AG04449 (cell line): ENCODE results near the gene TENM3.

ENCODE experiments used
- CTCF ChIA-PET: fragments of 350-600 bp; formaldehyde crosslinking; extraction: SDS; loops from one replicate; lab custom pipeline; 2021; ENCODE audit warnings: antibody characterized with exemption; lab: Yijun Ruan, JAX
- POLR2A ChIA-PET: fragments of 400-600, 350-600 bp; formaldehyde crosslinking; extraction: SDS; loops from one replicate; lab custom pipeline; 2020; ENCODE audit warnings: antibody characterized with exemption, inconsistent platforms; lab: Yijun Ruan, JAX
- DNase-seq: peaks from one replicate; pipeline ENCODE4 v3.0.0-alpha.2; 2010; ENCODE audit warnings: low read depth, low spot score
- H3K4me3 ChIP-seq: 2 replicates; pipeline ENCODE4 v1.5.1; 2011; ENCODE audit warnings: low read depth, mild to moderate bottlenecking, control low read depth, low read length
- TF ChIP-seq, protein P1 (sequence below): IDR thresholded peaks from one replicate; pipeline ENCODE4 v1.5.1; 2011; ENCODE audit warnings: mild to moderate bottlenecking, moderate library complexity, low read length, control low read depth, inconsistent platforms; ENCODE audit not compliant: insufficient read depth; ENCODE audit errors: missing control alignments

The TENM3 gene

DNA sequence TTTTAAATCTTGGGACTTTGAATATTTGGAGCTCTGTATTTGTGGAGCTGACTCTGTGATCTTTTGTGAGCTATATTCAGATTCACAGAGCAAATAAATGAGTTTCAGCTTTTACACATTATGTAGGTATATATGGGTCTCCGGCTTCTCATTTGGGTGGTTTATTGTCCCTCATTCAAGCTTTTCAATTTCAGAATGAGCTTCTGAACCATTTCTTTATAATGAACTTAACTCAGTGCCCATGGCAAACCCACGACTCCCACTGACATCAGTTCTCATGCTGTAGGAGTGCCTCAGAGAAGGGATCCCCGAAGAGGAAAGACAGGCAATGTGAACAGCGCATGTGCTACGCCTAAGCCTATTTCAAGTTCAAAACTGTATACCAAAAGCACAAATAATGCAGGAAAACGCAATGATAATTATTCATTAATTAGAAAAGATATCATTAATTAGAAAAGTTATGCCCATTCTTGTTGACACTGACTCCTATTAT lies 517.4 kb downstream of the TENM3 start:
- ChIA-PET CTCF (no interaction called here), POLR2A (no interaction called here)
- TF ChIP-seq, protein P1, sequence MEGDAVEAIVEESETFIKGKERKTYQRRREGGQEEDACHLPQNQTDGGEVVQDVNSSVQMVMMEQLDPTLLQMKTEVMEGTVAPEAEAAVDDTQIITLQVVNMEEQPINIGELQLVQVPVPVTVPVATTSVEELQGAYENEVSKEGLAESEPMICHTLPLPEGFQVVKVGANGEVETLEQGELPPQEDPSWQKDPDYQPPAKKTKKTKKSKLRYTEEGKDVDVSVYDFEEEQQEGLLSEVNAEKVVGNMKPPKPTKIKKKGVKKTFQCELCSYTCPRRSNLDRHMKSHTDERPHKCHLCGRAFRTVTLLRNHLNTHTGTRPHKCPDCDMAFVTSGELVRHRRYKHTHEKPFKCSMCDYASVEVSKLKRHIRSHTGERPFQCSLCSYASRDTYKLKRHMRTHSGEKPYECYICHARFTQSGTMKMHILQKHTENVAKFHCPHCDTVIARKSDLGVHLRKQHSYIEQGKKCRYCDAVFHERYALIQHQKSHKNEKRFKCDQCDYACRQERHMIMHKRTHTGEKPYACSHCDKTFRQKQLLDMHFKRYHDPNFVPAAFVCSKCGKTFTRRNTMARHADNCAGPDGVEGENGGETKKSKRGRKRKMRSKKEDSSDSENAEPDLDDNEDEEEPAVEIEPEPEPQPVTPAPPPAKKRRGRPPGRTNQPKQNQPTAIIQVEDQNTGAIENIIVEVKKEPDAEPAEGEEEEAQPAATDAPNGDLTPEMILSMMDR: no peak
- DNase-seq: no peak
- H3K4me3 ChIP-seq: no peak overlapping the region

DNA sequence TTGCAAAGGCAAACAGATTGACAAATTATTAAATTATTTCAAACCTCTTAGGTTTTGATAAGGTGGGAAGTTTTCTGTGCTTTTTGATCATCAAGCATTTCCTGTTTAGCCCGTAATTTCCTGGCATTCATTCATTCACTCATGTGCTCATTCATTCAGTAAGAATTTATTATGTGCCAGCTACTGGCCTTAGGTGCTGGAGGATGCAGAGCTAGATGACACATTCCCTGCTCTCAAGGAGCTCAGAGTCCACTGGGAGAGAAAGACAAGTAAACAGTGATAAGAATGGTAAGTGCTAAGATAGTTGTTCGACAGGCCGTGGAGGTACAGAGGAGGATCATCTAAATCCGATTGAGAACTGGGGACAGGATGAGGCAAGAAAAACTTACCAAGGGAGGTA lies 520.9 kb downstream of the TENM3 start:
- no peak for DNase-seq
- CTCF ChIA-PET: interaction anchor here (1.1 kb wide), 1 partner anchor 15 kb away, joined by 3 read pairs; no protein-coding TSS in a partner anchor

DNA sequence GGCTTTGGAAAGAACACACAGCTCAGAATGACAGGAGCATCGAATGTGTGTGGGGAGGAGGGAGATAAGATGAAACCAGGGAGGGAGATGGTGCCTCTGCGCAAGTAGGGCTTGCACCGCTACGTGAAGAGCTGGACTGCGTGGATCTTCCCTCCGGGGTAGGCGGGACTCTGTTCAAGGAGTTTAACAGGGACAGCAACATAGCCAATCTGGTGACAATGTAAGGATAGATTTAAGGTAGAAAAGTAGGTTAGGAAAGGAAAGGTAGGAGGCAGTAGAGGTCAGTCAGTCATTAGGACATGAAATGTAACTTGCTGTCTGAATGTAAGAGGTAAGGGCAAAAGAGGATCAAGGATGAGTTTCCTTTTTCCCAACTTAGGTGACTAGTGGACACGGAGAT lies 521.4 kb downstream of the TENM3 start:
- H3K4me3 ChIP-seq: no peak overlapping the region
- TF ChIP-seq, protein P1: no peak
- no peak for DNase-seq
- POLR2A ChIA-PET: no interaction called here
- CTCF ChIA-PET: no interaction called here

More for the DNA sequence above, 520.9 kb downstream of the TENM3 start:
- POLR2A ChIA-PET: no interaction called here
- no peak overlapping the region for H3K4me3 ChIP-seq
- TF ChIP-seq, protein P1: no peak

DNA sequence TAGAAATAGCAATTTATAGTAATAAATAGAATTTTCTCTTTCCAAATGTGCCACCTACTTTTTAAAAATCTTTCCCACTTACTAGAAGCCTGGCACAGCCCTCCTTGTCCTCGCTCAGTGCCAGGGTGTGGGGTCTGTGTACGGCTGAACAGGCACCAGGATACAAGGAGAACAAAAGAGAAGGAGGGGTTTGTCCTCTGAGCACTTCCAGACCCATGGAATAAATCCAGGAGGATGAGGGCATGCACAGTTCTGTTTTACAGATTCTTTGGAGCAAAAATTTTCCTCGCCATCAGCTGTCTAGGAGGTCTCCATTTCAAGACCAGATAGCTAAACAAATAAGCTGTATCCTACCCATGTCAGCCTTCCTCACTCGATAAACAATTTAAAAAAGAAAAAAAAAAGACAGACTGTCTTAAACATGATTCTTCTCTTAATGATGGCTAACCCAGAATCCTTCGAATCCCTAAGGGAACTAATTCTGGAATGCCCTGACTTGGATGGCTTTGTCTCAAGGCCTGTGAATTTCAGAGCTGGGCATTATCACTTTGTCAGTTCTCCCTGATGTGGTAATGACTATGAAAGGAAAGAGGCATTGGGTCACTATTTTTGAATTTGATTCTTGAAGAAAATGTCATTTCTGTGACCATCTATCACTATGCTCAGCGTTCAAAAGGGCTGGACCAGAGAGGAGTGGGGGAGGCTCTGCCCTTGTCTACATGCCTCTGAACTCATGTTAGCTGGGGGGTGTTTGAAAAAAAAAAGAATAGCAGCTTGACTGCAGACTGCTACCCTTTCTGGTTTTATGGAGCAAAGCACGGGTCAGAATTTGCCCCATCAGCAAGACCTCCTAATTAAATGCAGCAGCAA lies 523.0 kb downstream of the TENM3 start:
- no peak overlapping the region for H3K4me3 ChIP-seq
- TF ChIP-seq, protein P1: no peak
- DNase-seq: no peak
- CTCF ChIA-PET: no interaction called here
- POLR2A ChIA-PET: no interaction called here

DNA sequence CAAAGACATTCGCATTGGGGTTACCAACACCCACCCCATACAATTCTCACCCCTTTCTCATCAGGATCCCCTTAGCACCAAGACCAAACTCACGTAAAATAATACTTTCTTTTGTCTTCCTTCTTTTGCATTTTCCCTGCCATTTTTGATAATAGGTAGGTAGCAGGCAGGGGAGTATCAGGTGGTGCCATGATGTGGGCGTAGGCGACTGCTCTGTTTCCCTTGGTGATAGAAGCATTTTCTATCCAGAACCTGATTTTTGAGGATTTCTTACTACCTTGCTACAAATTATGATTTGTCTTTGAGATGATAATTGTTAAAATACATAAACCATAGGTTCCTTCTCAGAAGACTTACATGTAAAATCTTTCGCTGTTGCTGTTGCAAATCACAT lies 523.7 kb downstream of the TENM3 start:
- H3K4me3 ChIP-seq: no peak overlapping the region
- POLR2A ChIA-PET: no interaction called here
- CTCF ChIA-PET: no interaction called here
- DNase-seq: no peak
- TF ChIP-seq, protein P1: no peak

DNA sequence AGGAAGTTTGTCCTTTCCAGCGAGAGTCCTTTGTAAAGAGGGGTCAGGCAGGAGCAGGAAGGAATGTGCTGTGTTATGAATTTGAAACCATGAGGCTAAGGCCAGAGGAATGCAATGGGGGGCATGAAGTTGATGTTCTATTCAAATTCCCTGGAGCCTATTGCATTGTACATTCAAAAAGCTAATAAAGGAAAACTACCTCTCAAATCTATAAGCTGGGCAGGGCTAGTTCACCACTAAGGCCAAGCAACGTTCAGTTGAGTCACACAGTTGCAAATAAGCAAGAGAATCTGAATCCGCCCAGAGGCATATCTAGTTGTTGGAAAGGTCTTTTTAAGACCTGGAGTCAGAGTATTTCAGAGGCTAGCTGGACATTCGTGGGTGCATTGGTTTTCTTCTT lies 525.6 kb downstream of the TENM3 start:
- no peak overlapping the region for H3K4me3 ChIP-seq
- CTCF ChIA-PET: no interaction called here
- TF ChIP-seq, protein P1: no peak
- no peak for DNase-seq
- POLR2A ChIA-PET: no interaction called here
